ENCODE results near the gene LIMCH1.

The LIMCH1 gene

GRCh38 chr4:41532336-41532735 is 5.6 kb upstream of the LIMCH1 start:
- no peak for TF ChIP-seq CTCF (IDR thresholded peaks at IDR 0.05)
- Histone ChIP-seq H3K27ac (no peak overlapping the region), H3K4me1 (peaks cover 0 to 43% (median 11%) of the 10 kb centered on the region in 4 donors), H3K9me3 (no peaks in the 10 kb centered on the region), H3K4me3 (no peak overlapping the region), H3K36me3 (no peaks in the 10 kb centered on the region), H3K27me3 (no peaks in the 10 kb centered on the region)
- intact Hi-C loops (cut with DNase I; ENCODE audit: low total_unique reads), result no loop called here
- DNase-seq, result no peak

- intact Hi-C loops (cut with DNase I; ENCODE audit: low total_unique reads), result no loop called here
- no peaks in the 10 kb centered on the region for H3K36me3 ChIP-seq
- H3K27ac ChIP-seq, result no peak overlapping the region
- no peak for DNase-seq
- H3K27me3 ChIP-seq, result no peaks in the 10 kb centered on the region
- no peak overlapping the region for H3K4me3 ChIP-seq
- H3K4me1 ChIP-seq, result peaks cover 0 to 49% (median 12%) of the 10 kb centered on the region in 4 donors
- no peaks in the 10 kb centered on the region for H3K9me3 ChIP-seq
- TF ChIP-seq CTCF (IDR thresholded peaks at IDR 0.05), result no peak
Measured at GRCh38 chr4:41532882-41533281, 5.1 kb upstream of the LIMCH1 start.

- Histone ChIP-seq H3K9me3 (no peaks in the 10 kb centered on the region), H3K36me3 (no peaks in the 10 kb centered on the region), H3K4me1 (peaks cover 0 to 57% (median 15%) of the 10 kb centered on the region in 4 donors), H3K27me3 (no peaks in the 10 kb centered on the region), H3K27ac (no peak overlapping the region), H3K4me3 (no peak overlapping the region)
- no peak for TF ChIP-seq CTCF (IDR thresholded peaks at IDR 0.05)
- DNase-seq, result no peak
- intact Hi-C loops (cut with DNase I; ENCODE audit: low total_unique reads), result no loop called here
Measured at GRCh38 chr4:41533680-41534079, 4.3 kb upstream of the LIMCH1 start.

- intact Hi-C loops (cut with DNase I; ENCODE audit: low total_unique reads), result no loop called here
- no peak for TF ChIP-seq CTCF (IDR thresholded peaks at IDR 0.05)
- no peak for DNase-seq
Measured at GRCh38 chr4:41534404-41534803, 3.6 kb upstream of the LIMCH1 start.

GRCh38 chr4:41535911-41536371 is 2.0 kb upstream of the LIMCH1 start:
- intact Hi-C loops (cut with DNase I; ENCODE audit: low total_unique reads), result no loop called here
- Histone ChIP-seq H3K4me1 (peaks cover 0 to 78% (median 34%) of the 10 kb centered on the region in 4 donors), H3K27me3 (no peaks in the 10 kb centered on the region), H3K27ac (peak overlapping the region; percentile 52), H3K9me3 (no peaks in the 10 kb centered on the region), H3K36me3 (no peaks in the 10 kb centered on the region), H3K4me3 (no peak overlapping the region)
- no peak for TF ChIP-seq CTCF (IDR thresholded peaks at IDR 0.05)
- no peak for DNase-seq

More at GRCh38 chr4:41534404-41534803, 3.6 kb upstream of the LIMCH1 start:
- peaks cover 0 to 63% (median 20%) of the 10 kb centered on the region in 4 donors for H3K4me1 ChIP-seq
- H3K36me3 ChIP-seq, result no peaks in the 10 kb centered on the region
- H3K27me3 ChIP-seq, result no peaks in the 10 kb centered on the region
- no peaks in the 10 kb centered on the region for H3K9me3 ChIP-seq
- no peak overlapping the region for H3K4me3 ChIP-seq
- H3K27ac ChIP-seq, result no peak overlapping the region

All from tibial artery (tissue), 4 donors.